NCI-H2196 treated with DMSO at 0.1 percent for 48 hours (cell line): Measurements from ENCODE around the gene CSPG5.

Experiments used
- DNase-seq: peaks from one replicate; lab custom pipeline; 2025; ENCODE audit not compliant: unreplicated experiment; lab: John Stamatoyannopoulos, UW

The CSPG5 gene

DNA sequence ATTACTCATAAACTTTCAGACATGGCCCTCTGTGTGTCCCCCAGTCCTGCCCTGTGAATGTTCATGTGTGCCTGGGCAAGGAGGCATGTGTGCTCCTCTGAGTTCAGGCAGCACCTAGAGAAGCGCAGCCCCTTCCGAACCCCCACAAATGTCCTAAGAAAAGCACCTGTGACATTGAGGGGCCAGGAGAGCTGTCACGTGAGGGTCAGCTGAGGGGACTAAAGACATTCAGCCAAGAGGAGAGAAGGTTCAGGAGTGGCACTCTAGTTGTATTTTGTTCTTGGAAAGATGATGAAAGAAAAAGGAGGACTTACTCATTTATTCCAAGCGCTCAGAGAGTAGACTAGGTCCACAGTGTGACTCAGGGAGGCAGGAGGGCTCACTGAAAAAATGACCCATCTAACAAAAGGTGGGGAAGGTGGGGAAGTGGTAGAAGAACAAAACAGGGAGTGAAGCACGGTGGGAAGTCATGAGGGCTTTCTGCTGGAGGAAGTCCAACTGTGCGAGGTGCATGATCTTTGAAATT, 37.0 kb downstream of the CSPG5 start:
- no peak for DNase-seq

DNA sequence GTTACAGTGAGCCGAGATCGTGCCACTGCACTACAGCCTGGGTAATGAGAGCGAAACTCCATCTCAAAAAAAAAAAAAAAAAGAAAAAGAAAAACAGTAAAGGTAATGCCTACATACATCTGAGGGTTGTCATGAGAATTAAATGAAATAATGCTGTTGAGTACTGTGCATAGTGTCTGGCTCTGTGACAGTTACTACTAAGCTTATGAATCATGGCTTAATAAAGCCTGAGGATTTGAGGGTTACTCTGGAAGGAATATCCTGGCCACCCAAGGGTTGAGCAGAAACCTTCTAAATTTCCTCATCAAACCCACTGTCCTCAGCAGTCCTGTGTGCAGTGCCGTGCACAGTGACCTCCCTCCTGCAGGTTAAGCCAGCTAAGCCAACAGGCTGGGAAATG, 38.4 kb downstream of the CSPG5 start:
- no peak for DNase-seq

DNA sequence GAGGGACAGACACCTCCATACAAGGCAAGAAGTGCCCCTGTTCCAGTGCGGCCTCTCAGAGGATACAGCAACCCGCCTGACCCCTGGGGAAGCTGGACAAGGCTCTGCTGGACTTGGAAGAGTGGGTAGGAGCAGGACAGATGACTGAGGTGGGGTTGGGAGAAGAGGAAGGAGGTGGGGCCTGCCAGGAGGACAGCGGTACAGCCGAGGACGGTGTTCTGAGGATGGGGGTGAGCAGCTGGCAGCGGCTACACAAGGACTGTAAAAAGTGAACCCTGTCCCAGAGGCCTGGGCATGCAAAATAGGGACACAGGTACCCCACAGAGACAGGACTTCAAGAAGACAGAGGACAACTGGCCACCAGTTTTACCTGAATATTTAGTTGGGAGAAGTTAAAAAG, 41.7 kb downstream of the CSPG5 start:
- DNase-seq = no peak

DNA sequence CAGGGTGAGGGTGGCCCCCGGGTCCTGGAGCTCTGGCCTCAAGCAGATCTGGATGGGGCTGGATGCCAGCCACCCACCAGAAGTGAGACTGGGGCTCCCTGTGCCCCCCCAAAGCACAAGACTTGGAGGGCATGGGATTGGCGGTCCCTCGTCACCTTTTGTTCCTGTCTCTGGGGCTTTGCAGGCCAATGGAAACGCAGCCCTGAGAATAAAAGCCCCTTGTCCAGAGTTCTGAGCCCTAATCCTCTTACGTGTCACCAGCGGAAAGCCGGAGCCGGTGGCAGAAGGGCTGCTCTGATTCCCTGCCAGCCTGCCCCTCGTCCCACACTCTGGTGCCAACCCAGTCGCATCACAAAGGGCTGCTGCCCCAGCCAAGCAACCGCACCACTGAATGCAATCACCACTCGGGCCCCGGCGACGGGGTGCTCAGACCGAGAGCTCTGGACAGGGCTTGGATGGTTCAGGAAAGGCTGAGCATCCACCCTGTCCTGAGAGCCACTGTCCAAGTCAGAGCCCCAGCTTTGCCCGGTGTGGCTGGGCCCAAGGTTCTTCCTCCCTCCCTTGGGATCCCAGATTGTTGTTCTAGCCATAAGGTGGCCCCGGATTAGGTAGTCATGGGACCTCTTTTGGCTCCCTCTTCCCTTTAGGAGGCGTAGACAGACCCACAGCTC, 42.3 kb downstream of the CSPG5 start:
- no peak for DNase-seq

DNA sequence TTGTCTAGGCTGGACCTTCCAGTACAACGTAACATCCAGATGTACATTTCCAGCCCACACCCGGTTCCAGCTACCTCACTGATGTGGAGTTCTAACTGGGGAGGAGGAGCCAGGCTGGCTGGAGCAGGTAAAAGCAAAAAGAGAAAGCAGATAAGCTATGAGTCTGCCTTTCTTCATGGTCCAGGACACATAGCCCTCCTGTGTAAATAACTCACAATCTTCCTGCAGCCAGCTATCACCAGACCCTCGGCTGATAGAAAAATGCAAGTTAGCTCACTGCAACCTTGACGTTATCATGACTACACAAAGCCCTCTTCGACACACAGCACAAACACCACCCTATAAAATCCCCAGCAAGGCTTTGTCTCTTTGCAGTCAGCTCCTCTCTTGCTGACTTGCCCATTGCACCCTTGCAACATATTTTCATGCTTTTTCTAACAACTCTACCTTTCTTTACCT, 44.6 kb downstream of the CSPG5 start:
- no peak for DNase-seq

DNA sequence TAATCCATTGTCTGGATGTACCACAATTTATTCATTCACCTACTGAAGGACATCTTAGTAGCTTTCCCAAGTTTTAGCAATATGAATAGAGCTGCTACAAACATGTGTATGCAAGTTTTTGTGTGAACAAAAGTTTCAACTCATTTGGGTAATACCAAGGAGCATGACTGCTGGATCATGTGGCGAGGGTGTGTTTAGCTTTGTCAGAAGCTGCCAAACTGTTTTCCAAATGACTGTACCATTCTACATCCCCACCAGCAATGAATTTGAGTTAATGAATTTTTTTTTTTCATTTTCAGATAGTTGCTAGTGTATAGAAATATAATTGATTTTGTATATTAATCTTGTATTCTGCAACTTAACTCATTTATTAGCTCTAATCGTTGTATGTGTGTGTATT, 45.2 kb downstream of the CSPG5 start:
- DNase-seq = no peak

DNA sequence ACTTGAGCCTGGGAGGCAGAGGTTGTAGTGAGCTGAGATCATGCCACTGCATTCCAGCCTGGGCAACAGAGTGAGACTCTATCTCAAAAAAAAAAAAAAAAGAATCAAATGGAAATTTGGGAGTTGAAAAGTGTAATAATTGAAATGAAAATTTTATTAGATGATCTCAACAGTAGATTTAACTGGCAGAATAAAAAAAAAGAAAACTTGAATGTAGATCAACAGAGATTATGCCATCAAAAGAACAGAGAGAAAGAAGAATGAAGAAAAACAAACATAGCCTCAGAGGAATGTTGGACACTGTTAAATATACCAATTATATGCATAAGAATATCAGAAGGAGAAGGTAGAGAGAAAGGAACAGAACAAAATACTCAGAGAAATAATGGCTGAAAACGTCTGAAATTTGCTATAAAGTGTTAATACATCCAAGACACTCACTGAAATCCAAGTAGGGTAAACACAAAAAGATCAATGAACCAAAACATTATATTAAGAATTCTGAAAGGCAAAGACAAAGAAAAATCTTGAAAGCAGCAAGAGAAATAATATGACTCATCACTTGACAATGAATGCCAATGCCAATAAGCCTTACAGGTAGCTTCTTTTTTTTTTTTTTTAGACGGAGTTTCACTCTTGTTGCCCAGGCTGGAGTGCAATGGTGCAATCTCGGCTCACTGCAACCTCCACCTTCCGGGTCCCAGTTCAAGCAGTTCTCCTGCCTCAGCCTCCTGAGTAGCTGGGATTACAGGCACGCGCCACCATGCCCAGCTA, 50.5 kb downstream of the CSPG5 start:
- DNase-seq = no peak

DNA sequence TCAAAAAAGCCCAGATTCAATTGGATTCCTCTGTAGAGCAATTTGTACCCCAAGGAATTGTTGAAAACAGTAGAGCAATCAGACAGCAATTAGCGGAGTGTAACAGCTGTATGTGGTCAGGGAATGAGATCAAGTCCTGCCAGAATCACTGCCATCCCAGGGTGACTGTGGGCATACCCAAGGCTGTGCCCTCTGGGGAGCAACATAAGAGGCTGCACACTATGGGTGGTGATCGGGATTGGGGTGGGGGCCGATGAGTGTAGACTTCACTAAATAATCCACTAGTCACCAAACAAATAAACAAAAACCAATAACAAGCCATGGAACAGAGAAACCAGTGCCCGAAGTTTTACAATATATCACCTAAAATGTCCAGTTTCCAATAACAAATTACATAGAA, 53.0 kb downstream of the CSPG5 start:
- DNase-seq = no peak

DNA sequence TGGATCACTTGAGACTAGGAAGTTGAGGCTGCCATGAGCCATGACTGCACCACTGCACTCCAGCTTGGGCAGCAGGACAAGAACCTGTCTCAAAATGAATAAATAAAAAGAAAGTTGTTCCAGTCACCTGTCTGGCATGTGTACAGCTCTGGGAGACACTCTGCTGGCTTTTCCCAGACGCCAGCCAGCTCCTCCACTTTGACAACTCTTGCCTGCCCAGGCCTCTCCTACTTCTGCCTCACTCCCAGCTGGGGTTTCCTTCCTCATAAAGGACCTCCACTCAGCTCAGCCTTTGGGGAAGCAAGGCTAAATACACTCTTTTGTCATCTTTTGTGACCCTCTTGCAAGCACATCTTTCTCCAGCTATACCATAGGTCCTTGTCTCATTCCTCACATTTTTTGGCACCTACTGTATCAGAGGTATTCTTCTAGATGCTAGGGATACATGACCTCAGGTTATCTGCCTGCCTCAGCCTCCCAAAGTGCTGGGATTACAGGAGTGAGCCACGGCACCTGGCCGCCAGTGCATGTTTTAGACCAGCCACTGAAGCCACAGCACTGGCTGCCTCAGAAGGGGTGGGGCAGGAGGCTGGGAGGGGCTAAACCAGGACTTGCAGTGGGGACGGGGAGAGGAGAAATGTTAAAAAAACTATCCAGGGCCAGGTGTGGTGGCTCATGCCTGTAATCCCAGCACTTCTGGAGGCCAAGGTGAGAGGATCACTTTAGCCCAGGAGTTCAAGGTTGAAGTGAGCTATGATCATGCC, 55.2 kb downstream of the CSPG5 start:
- DNase-seq = no peak

DNA sequence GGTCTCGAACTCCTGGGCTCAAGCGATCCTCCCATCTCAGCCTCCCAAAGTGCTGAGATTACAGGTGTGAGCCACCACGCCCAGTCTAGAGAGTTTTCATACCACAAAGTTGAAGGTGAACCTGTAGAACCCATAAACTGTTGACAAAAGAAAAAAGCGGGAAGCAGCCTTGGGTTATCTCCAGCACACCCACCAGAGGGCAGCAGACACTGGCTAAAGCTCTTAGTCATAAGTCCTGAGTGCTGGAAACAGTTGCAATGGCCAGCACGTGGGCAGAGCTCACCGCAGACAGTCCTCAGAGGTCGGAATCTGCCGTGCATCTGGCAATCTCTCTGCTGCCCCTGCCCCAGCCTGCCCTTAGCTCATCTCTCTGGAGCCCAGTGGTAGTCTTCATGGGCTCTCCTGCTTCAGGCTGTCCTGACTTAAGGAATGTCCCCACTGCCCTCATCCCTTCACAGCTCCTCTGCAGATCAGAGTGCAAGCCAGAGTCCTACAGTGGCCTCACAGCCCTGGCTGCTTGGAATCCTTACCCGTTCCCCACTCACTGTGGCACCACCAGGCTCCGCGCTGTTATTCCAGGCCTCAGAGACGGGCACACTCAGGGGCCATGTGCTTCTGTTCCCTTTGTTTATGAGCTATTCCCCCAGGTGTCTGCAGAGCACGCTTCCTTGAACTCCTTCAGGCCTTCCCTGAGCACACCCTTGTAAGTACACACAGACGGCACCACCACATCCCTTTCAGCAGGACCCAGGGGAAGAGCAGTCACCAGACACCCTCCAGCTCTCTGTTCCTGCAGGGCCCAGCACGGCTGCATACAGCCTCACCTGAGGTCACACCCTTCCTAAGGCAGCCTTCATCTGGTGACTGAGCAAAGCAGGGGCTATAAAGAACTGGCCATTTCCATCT, 56.3 kb downstream of the CSPG5 start:
- DNase-seq = peak; percentile 57

DNA sequence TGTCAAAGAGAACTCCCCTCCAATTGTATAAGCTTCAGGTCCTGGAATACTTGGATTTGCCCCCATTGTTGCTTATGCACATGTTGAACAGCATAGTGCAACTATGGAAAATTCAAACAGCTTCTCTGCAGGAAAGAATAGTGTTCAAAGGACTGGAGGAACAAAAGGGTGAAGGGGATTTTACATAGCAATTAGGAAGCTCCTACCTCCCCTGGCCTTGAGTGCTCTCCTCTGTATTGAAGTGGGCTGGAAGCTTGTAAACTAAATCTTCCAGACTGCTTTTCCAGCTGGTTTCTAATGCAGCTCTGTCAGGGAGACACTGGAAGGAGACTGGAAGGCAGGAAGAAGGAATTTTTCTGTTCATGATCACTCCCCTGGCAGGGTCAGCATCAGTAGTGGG, 57.9 kb downstream of the CSPG5 start:
- no peak for DNase-seq

DNA sequence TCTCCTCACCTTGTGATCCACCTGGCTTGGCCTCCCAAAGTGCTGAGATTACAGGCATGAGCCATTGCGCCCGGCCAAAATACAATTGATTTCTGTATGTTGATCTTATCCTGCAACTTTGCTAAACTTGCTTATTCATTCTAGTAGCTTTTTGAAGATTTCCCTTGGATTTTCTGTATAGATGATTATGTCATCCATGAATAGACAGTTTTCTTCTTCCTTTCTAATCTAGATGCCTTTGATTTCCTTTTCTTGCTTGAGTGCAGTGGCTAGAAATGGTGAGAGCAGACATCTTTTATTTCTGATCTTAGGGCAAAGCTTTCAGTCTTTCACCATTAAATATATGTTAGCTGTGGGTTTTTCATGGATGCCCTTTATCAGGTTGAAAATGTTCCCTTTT, 60.7 kb downstream of the CSPG5 start:
- no peak for DNase-seq

DNA sequence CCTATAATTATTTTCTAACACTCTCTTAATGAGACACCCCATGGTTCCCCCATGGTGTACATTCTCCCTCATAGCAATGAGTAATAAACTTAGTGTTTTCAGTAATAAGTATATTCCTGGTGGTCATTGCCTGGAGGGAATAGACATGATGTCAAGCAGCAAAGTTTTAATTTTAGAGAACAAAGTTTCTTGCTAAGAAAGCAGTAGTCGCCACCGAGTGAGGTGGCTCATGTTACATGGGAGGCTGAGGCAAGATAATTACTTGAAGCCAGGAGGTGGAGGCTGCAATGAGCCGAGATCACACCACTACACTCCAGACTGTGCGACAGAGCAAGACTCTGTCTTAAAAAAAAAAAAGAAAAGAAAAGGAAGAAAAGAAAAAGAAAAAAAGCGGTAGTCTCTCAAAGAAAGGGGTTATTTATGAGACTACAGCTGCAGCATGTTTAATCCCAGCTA, 62.8 kb downstream of the CSPG5 start:
- no peak for DNase-seq

DNA sequence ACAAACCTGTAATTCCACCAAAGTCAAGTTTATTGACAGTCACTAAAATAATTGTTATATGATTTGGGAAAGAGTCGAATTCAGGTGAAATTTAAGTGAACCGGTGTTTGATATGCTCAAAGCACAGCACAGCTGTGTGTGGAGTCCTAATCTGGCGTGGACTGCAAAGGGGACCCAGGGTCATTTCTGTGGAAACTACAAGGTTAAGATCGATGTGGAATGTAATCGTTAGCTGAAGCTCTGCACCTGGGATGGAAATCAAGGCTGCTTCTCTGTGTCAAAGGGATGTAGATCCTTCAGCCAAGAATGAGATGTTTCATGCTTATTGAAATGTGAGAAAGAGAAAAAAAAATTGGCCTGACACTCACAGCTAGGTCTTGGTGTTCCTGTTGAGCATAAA, 63.6 kb downstream of the CSPG5 start:
- no peak for DNase-seq

DNA sequence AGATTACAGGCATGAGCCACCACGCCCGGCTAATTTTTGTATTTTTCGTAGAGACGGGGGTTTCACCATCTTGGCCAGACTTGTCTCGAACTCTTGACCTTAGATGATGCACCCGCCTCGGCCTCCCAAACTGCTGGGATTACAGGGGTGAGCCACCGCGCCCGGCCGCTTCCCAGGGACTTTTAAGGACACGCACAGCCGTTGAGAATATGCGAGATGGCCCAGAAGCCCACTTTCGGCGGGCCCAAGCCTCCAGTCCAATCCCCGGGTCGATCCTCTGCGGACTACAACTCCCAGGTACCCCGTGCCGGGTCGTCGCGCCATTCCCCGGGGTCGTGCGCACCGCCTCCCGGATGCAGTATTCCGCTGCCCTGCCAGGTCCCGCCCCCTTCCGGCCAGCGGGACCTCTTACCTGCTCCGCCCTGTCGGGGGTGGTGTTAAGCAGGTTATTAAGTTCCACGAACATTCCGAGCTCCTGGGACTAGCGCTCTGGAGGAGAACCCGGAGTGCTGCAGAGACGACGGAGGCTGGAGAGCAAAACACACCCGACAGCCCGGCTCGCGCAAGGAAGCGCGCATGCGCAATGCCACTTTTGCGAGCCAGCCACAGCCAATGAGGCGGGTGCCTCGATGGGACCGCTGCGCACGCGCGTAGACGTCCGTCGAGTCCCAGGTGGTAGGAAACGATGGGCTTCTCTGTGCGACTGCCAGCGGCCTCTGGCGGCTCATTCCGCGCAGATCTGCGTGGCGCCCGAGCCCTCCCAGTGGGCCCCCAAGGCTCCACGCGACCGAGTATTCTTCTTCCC, 65.3 kb downstream of the CSPG5 start, which contains the start of gene ELP6:
Gene ELP6 (minus strand): TSS at position 588 of the 805 bp plus-strand sequence. CDS start 122 bp downstream, at position 466.
- peak; percentile 70 for DNase-seq

DNA sequence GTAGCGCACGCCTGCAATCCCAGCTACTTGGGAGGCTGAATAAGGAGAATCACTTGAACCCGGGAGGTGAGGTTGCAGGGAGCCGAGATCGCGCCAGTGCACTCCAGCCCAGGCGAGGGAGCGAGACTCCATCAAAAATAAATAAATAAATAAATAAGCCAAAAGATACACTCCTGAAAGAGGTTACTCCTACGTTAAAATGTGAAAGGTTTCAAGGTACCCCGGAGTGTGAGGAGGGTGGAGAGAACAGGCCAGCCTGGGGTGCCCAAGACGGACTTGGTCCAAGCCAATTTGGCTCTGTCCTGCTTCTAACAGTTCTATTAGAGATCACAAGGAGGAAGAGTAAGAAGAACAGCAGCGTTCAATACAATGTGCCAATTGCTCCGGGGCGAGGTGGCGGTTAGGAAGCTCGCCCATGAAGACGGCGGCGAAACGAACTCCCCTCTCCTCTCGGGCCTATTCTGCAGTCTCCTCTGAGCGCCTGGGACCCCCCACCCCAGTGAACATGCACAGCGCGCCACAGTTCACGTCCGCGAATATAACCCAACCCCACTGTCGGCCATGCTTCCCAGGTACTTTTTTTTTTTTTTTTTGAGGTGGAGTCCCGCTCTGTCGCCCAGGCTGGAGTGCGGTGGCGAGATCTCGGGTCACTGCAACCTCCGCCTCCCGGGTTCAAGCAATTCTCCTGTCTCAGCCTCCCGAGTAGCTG, 66.1 kb downstream of the CSPG5 start:
- no peak for DNase-seq
